ENCODE data around the gene GATAD2A. TPM values are rescaled to one million over a fixed set of nuclear protein-coding genes. Genes with fewer than 3 reads are reported as not detected.
"Not testable (repeated sequence)": the region's sequence is repeated elsewhere in the genome, so short reads cannot be mapped to it uniquely, and the experiment has no call there.

GATAD2A gene
- total and polyA plus RNA-seq, 2 of the 8 experiments (the other 6 are each of a cell fraction or from before 2014, with no cell fraction given), result 38.4 to 205 TPM

DNA sequence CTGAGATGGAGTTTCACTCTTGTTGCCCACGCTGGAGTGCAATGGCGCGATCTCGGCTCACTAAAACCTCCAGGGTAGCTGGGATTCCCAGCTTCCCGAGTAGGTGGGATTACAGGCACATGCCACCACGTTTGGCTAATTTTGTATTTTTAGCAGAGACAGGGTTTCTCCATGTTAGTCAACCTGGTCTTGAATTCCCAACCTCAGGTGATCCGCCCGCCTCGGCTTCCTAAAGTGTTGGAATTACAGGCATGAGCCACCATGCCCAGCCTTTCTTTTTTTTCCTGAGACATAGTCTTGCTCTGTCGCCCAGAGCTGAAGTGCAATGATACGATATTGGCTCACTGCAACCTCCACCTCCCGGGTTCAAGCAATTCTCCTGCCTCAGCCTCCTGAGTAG is 25.2 kb upstream of the GATAD2A start:
- H2BK20ac ChIP-seq (ENCODE audit: low read length); H4K20me1 ChIP-seq (replicated peaks in 1 of 2; ENCODE audit: control insufficient read depth in 1 of 2, insufficient read depth in 2 of 2, low read length in 2 of 2); H3K23ac ChIP-seq (ENCODE audit: insufficient read length); H4K8ac ChIP-seq (ENCODE audit: extremely low read depth, insufficient read depth, low read length); H3K4me2 ChIP-seq (ENCODE audit: insufficient read depth in 1 of 2, low read depth in 2 of 2, low read length in 2 of 2); H2BK15ac ChIP-seq (ENCODE audit: low read length); H3K36me3 ChIP-seq (ENCODE audit: control insufficient read depth in 2 of 4, insufficient read depth in 4 of 4, low read length in 3 of 4); H3K4ac ChIP-seq (replicated peaks; ENCODE audit: insufficient read length, low read depth, low read length); H4K91ac ChIP-seq (replicated peaks; ENCODE audit: insufficient read length, low read length); H2BK5ac ChIP-seq (ENCODE audit: low read depth, low read length); H3K9me3 ChIP-seq (ENCODE audit: insufficient read depth in 2 of 2, low read depth in 1 of 2, low read length in 1 of 2); H4K5ac ChIP-seq (ENCODE audit: insufficient read length, low read depth, low read length); H3K9ac ChIP-seq (replicated peaks in 1 of 4; ENCODE audit: extremely low read depth in 1 of 4, low read depth in 3 of 4, low read length in 3 of 4); DNase-seq (ENCODE audit: low read depth in 1 of 2, low spot score in 2 of 2); H2AFZ ChIP-seq (ENCODE audit: low read length); H3K27me3 ChIP-seq (replicated peaks in 1 of 4; ENCODE audit: control insufficient read depth in 3 of 4, extremely low read depth in 1 of 4, insufficient read depth in 3 of 4, low read length in 3 of 4); H3K23me2 ChIP-seq (ENCODE audit: low read depth, low read length); H3K27ac ChIP-seq (ENCODE audit: low read depth, low read length); H3K79me2 ChIP-seq (ENCODE audit: control insufficient read depth in 1 of 2, insufficient read depth in 2 of 2, low read length in 2 of 2); H2AK5ac ChIP-seq (ENCODE audit: low read depth, low read length); H2BK120ac ChIP-seq (replicated peaks; ENCODE audit: low read depth, low read length); H3K14ac ChIP-seq (ENCODE audit: insufficient read length); H3K56ac ChIP-seq (replicated peaks; ENCODE audit: insufficient read length, low read depth, low read length); H3K18ac ChIP-seq (ENCODE audit: extremely low read depth, low read length); H3K79me1 ChIP-seq (ENCODE audit: low read depth, low read length); H2BK12ac ChIP-seq (ENCODE audit: low read depth, low read length); H3K4me3 ChIP-seq (ENCODE audit: extremely low read depth in 1 of 4, insufficient read depth in 2 of 4, low read depth in 3 of 4, low read length in 4 of 4); FAIRE-seq: not testable (repeated sequence)
- CTCF ChIA-PET (ENCODE audit: partially characterized antibody), result interaction anchor here (0.6 to 4.6 kb wide), 7 partner anchors 8 to 109 kb away, joined by 3 to 25 read pairs (median 4); no protein-coding TSS in a partner anchor
- POLR2A ChIA-PET (ENCODE audit: partially characterized antibody), result interaction anchor here (0.9 to 2.2 kb wide), 4 partner anchors 14 to 52 kb away, joined by 3 to 8 read pairs (median 4); partner anchors contain the start of gene GATAD2A
- H3K4me1 ChIP-seq (replicated peaks in 1 of 4; ENCODE audit: control insufficient read depth in 3 of 4, insufficient read depth in 4 of 4, low read length in 3 of 4), result peaks cover 2 to 11% (median 6%) of the 10 kb centered on the region in 4 experiments
- 91% methylated on average over 12 of the region's 12 CpGs; no CpG with 5 or more reads in 1 of the 2 experiments for WGBS, 2 experiments (ENCODE audit: extremely low coverage in 1 of 2, insufficient coverage in 1 of 2, insufficient read length in 1 of 2, insufficient replicate concordance in 2 of 2, low coverage in 1 of 2, low lambda C conversion rate in 2 of 2, missing lambda C conversion rate in 1 of 2)

All from H1 (cell line).